Body of pancreas (tissue), 4 donors: ENCODE measurements around the gene ALPG. TPM values are rescaled to one million over a fixed set of nuclear protein-coding genes. Genes with fewer than 3 reads are reported as not detected.

Experiments
- ATAC-seq: fragments of 150-250 bp; one replicate; pipeline ENCODE4 v1.9.1; 2016
- DNase-seq, 4 donors: peaks; one replicate each; pipeline ENCODE4 v3.0.0-alpha.2; 2019
- H3K27ac ChIP-seq, 4 donors: fragments of 200-600 bp; sonication (generic); 1 replicate in 3 of 4; 2 replicates in 1 of 4; pipeline versions ENCODE4 v1.5.1 to v1.6.1; 2016 to 2019; ENCODE audit warnings: mild to moderate bottlenecking in 1 of 4, mixed read lengths in 1 of 4, moderate library complexity in 1 of 4
- H3K27me3 ChIP-seq, 2 donors: fragments of 200-600 bp; sonication (generic); one replicate each; pipeline ENCODE4 v1.6.0; 2016; ENCODE audit warnings: mild to moderate bottlenecking in 1 of 2
- H3K36me3 ChIP-seq, 2 donors: fragments of 200-600 bp; sonication (generic); replicated peaks in 1 of 2; 2 replicates each; pipeline ENCODE4 v1.5.1; 2016; ENCODE audit warnings: low read depth in 2 of 2; ENCODE audit not compliant: insufficient read depth in 1 of 2
- H3K4me1 ChIP-seq: fragments of 200-600 bp; sonication (generic); one replicate; pipeline ENCODE4 v1.6.0; 2016
- H3K4me3 ChIP-seq, 2 donors: fragments of 200-600 bp; sonication (generic); 1 replicate in 1 of 2; 2 replicates in 1 of 2; pipeline ENCODE4 v1.5.1; 2016 to 2019
- H3K9me3 ChIP-seq, 3 donors: fragments of 200-600 bp; sonication (generic); 1 replicate in 2 of 3; 2 replicates in 1 of 3; pipeline ENCODE4 v1.5.1; 2016
- CTCF ChIP-seq, 7 experiments: fragments of 450-650 bp in 4 of 7; fragments of 200-600 bp in 3 of 7; sonication (generic) in 3 of 7; IDR thresholded peaks; one replicate each; pipeline ENCODE4 v1.5.1; 2016 to 2019; ENCODE audit warnings: antibody characterized with exemption in 7 of 7
- POLR2A ChIP-seq, 3 donors: fragments of 450-650 bp; IDR thresholded peaks; one replicate each; pipeline ENCODE4 v1.6.1; 2016; ENCODE audit warnings: antibody characterized with exemption in 3 of 3, mild to moderate bottlenecking in 2 of 3
- WGBS, 2 donors: methylation state at CpG; one replicate each; pipeline ENCODE4 v1.1.5; 2017; 5-methylcytosine and 5-hydroxymethylcytosine counted together
- intact Hi-C: fragments of 100-400 bp; cut with DNase I; formaldehyde crosslinking; loops from one replicate; pipeline ENCODE4 v1.15.1; 2023
- total RNA-seq, 2 donors: library from RNA; depleted of rRNA; stranded (reverse); fragments of >200 nt; gene quantifications; one replicate each; pipeline ENCODE4 v1.1.0, GENCODE V29; 2016

ALPG gene
- total RNA-seq, 2 donors from 2014 or later: not detected

GRCh38 chr2:232415736-232416520 lies 9.3 kb downstream of the ALPG start:
- TF ChIP-seq POLR2A (IDR thresholded peaks at IDR 0.05) (no peak), CTCF (IDR thresholded peaks at IDR 0.05) (no peak)
- no peaks in the 10 kb centered on the region for H3K36me3 ChIP-seq
- ATAC-seq: no peak
- H3K4me3 ChIP-seq: no peak overlapping the region
- no peaks in the 10 kb centered on the region for H3K9me3 ChIP-seq
- peaks cover 27% of the 10 kb centered on the region for H3K4me1 ChIP-seq
- no peak overlapping the region for H3K27ac ChIP-seq
- no peak for DNase-seq
- intact Hi-C loops: no loop called here
- H3K27me3 ChIP-seq: peaks cover 0 to 23% of the 10 kb centered on the region in 2 donors
- WGBS, 2 donors: 85 to 88% methylated on average over 8 to 12 of the region's 12 CpGs

- 82 to 86% methylated on average over 6 to 17 of the region's 17 CpGs for WGBS, 2 donors
- no peak for TF ChIP-seq POLR2A (IDR thresholded peaks at IDR 0.05)
- no peak for TF ChIP-seq CTCF (IDR thresholded peaks at IDR 0.05)
Measured at GRCh38 chr2:232416521-232417470, 10.2 kb downstream of the ALPG start.

GRCh38 chr2:232417489-232417888 lies 10.8 kb downstream of the ALPG start:
- no peak overlapping the region for H3K27ac ChIP-seq
- no peak for TF ChIP-seq CTCF (IDR thresholded peaks at IDR 0.05)
- no peak for TF ChIP-seq POLR2A (IDR thresholded peaks at IDR 0.05)
- 82 to 86% methylated on average over 3 to 5 of the region's 5 CpGs for WGBS, 2 donors
- peaks cover 0 to 23% of the 10 kb centered on the region in 2 donors for H3K27me3 ChIP-seq
- H3K4me3 ChIP-seq: no peak overlapping the region
- intact Hi-C loops: no loop called here
- peaks cover 31% of the 10 kb centered on the region for H3K4me1 ChIP-seq
- DNase-seq: no peak
- no peak for ATAC-seq
- no peaks in the 10 kb centered on the region for H3K9me3 ChIP-seq
- H3K36me3 ChIP-seq: no peaks in the 10 kb centered on the region

More at GRCh38 chr2:232416521-232417470, 10.2 kb downstream of the ALPG start:
- H3K9me3 ChIP-seq: no peaks in the 10 kb centered on the region
- peaks cover 0 to 23% of the 10 kb centered on the region in 2 donors for H3K27me3 ChIP-seq
- intact Hi-C loops: no loop called here
- ATAC-seq (no peak), DNase-seq (no peak)
- no peak overlapping the region for H3K27ac ChIP-seq
- peaks cover 31% of the 10 kb centered on the region for H3K4me1 ChIP-seq
- no peak overlapping the region for H3K4me3 ChIP-seq
- H3K36me3 ChIP-seq: no peaks in the 10 kb centered on the region

GRCh38 chr2:232418056-232418455 lies 11.4 kb downstream of the ALPG start:
- intact Hi-C loops: no loop called here
- TF ChIP-seq CTCF (IDR thresholded peaks at IDR 0.05) (no peak), POLR2A (IDR thresholded peaks at IDR 0.05) (no peak)
- Histone ChIP-seq H3K4me3 (no peak overlapping the region), H3K4me1 (peaks cover 31% of the 10 kb centered on the region), H3K36me3 (no peaks in the 10 kb centered on the region), H3K27me3 (peaks cover 0 to 23% of the 10 kb centered on the region in 2 donors), H3K27ac (no peak overlapping the region), H3K9me3 (no peaks in the 10 kb centered on the region)
- 28 to 54% methylated on average over 2 to 6 of the region's 6 CpGs for WGBS, 2 donors
- ATAC-seq (no peak), DNase-seq (no peak)
